ENCODE results near the gene RAB11FIP4.

RAB11FIP4 gene

GRCh38 chr17:31443386-31443785 is 51.9 kb downstream of the RAB11FIP4 start:
- TF ChIP-seq, protein P1, sequence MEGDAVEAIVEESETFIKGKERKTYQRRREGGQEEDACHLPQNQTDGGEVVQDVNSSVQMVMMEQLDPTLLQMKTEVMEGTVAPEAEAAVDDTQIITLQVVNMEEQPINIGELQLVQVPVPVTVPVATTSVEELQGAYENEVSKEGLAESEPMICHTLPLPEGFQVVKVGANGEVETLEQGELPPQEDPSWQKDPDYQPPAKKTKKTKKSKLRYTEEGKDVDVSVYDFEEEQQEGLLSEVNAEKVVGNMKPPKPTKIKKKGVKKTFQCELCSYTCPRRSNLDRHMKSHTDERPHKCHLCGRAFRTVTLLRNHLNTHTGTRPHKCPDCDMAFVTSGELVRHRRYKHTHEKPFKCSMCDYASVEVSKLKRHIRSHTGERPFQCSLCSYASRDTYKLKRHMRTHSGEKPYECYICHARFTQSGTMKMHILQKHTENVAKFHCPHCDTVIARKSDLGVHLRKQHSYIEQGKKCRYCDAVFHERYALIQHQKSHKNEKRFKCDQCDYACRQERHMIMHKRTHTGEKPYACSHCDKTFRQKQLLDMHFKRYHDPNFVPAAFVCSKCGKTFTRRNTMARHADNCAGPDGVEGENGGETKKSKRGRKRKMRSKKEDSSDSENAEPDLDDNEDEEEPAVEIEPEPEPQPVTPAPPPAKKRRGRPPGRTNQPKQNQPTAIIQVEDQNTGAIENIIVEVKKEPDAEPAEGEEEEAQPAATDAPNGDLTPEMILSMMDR (IDR thresholded peaks at IDR 0.05; ENCODE audit: low read depth, low read length, missing control alignments): no peak
- H3K4me3 ChIP-seq (ENCODE audit: low read depth, low read length): no peak overlapping the region
- DNase-seq (ENCODE audit: low read depth): no peak

DNA sequence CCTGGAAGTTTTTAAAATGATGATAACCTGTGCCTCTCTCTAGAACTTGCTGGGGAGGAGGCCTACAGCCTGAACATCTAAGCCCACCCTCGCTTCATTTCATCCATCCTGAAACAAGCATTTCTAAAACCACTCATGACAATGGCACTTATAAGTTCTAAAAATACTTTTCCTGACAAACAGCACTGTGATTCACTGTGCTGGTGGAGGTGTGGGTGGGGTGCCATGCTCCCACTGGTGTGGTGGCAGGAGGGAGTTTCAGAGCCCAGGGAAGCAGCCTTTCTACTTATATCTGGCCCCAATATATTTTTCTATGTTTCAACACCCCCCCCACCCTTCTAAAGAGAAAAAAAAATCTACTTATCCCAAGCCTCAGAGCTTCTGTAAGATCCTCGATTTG is 52.6 kb downstream of the RAB11FIP4 start:
- H3K4me3 ChIP-seq (ENCODE audit: low read depth, low read length): no peak overlapping the region
- TF ChIP-seq, protein P1 (IDR thresholded peaks at IDR 0.05; ENCODE audit: low read depth, low read length, missing control alignments): no peak
- DNase-seq (ENCODE audit: low read depth): no peak

- no peak overlapping the region for H3K4me3 ChIP-seq (ENCODE audit: low read depth, low read length)
- DNase-seq (ENCODE audit: low read depth): no peak
- TF ChIP-seq, protein P1 (IDR thresholded peaks at IDR 0.05; ENCODE audit: low read depth, low read length, missing control alignments): no peak
These were observed 54.9 kb downstream of the RAB11FIP4 start for GRCh38 chr17:31446195-31446967.

DNA sequence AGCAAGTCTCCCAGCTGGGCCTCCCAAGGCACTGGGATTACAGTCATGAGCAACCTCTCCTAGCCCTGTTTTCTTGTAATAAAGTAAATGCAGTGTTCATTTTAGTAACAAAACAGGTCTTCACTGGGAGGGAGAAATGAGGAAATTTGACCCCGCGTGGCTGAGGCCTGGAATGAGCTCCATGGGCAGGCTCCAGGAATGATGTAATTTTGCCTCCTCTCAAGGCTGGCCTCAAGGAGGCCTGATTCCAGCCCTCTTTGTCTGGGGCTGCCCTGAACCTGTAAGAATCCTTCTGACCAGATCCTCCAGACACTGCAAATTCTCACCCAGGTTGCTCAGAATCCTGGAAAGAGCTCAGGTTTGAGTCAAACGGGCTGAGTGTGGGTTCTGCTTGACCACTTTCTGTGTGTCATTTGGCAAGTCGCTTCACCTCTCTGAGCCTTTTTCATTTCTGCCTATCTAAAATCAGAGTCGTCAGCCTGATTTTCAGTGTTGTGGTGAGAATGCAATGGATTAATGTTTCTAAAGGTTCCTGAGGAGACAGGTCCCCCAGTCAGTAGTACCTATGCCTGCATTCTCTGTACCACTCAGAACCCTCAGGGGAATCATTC is 57.1 kb downstream of the RAB11FIP4 start:
- no peak for DNase-seq (ENCODE audit: low read depth)
- TF ChIP-seq, protein P1 (IDR thresholded peaks at IDR 0.05; ENCODE audit: low read depth, low read length, missing control alignments): no peak
- no peak overlapping the region for H3K4me3 ChIP-seq (ENCODE audit: low read depth, low read length)

DNA sequence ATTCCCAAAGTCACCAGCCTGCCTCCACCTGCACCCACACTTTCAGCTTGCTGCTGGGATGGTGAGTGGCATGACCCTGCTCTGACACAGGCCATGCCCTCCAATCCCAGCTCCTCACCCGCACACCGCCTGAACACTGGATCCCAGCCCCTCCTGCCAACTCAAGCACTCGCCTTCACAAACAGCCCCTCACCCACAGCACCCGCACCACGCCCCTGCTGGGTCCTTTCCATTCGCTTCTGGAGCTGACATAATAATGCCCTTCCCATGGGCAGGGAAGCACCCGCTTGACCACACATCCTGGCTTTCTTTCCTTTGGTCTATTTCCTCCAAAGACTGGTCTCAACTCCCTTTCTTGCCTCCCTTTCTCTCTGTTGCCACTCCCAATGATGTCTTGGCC is 57.6 kb downstream of the RAB11FIP4 start:
- H3K4me3 ChIP-seq (ENCODE audit: low read depth, low read length): no peak overlapping the region
- TF ChIP-seq, protein P1 (IDR thresholded peaks at IDR 0.05; ENCODE audit: low read depth, low read length, missing control alignments): no peak
- DNase-seq (ENCODE audit: low read depth): no peak

GRCh38 chr17:31449746-31450145 is 58.3 kb downstream of the RAB11FIP4 start:
- TF ChIP-seq, protein P1 (IDR thresholded peaks at IDR 0.05; ENCODE audit: low read depth, low read length, missing control alignments): no peak
- no peak for DNase-seq (ENCODE audit: low read depth)
- H3K4me3 ChIP-seq (ENCODE audit: low read depth, low read length): no peak overlapping the region
